ENCODE data around the gene PDGFC. TPM values are rescaled to one million over a fixed set of nuclear protein-coding genes. Genes with fewer than 3 reads are reported as not detected.

The PDGFC gene
- total and polyA plus RNA-seq, 2 donors (not counting 3 experiments of a cell fraction or from before 2014, with no cell fraction given) = 2.7 to 5.3 TPM

GRCh38 chr4:156992943-156993342 is 21.3 kb upstream of the PDGFC start:
- TF ChIP-seq EZH2 (IDR thresholded peaks at IDR 0.05; ENCODE audit: borderline replicate concordance, low read depth, low read length, severe bottlenecking) (no peak), FOS (IDR thresholded peaks at IDR 0.05; ENCODE audit: borderline replicate concordance, insufficient read depth, low read length) (no peak), GATA2 (IDR thresholded peaks at IDR 0.05; ENCODE audit: insufficient read depth, insufficient read length, low read depth, low read length) (no peak), MYC (IDR thresholded peaks at IDR 0.05; ENCODE audit: low read depth, low read length) (no peak), POLR2A (IDR thresholded peaks at IDR 0.05; ENCODE audit: low read depth, low read length) (no peak), POLR2AphosphoS5 (IDR thresholded peaks at IDR 0.05; ENCODE audit: insufficient read depth, low read depth, low read length) (no peak), MAX (IDR thresholded peaks at IDR 0.05; ENCODE audit: insufficient read depth, insufficient read length) (no peak), JUN (IDR thresholded peaks at IDR 0.05; ENCODE audit: borderline replicate concordance, insufficient read depth, insufficient read length, low read depth) (no peak), CTCF (IDR thresholded peaks at IDR 0.05; ENCODE audit: extremely low read depth in 1 of 2, insufficient read depth in 1 of 2, low read depth in 1 of 2, low read length in 2 of 2) (no peak)
- ChIA-PET CTCF (interaction anchor here (1.0 to 1.2 kb wide), 4 partner anchors 9 to 52 kb away, joined by 3 to 9 read pairs (median 3); no protein-coding TSS in a partner anchor), POLR2A (no interaction called here)
- Histone ChIP-seq H3K27me3 (ENCODE audit: control insufficient read depth in 2 of 2, insufficient read depth in 2 of 2, low read length in 2 of 2) (no peaks in the 10 kb centered on the region), H3K9me3 (replicated peaks; ENCODE audit: control insufficient read depth, insufficient read depth, low read length) (no peaks in the 10 kb centered on the region), H2AFZ (ENCODE audit: low read depth, low read length) (no peak overlapping the region), H3K27ac (ENCODE audit: insufficient read depth, low read depth, low read length) (no peak overlapping the region), H3K36me3 (ENCODE audit: control insufficient read depth in 2 of 2, extremely low read depth in 1 of 2, insufficient read depth in 2 of 2, low read length in 2 of 2) (no peaks in the 10 kb centered on the region), H3K4me1 (ENCODE audit: control insufficient read depth, extremely low read depth, insufficient read depth, low read length) (no peaks in the 10 kb centered on the region), H3K9ac (replicated peaks; ENCODE audit: extremely low read depth, insufficient read depth, low read length) (no peak overlapping the region), H3K4me3 (replicated peaks in 1 of 3; ENCODE audit: insufficient read depth in 1 of 3, low read depth in 1 of 3, low read length in 3 of 3) (no peak overlapping the region), H3K4me2 (ENCODE audit: insufficient read depth, low read length) (no peak overlapping the region), H4K20me1 (replicated peaks; ENCODE audit: control insufficient read depth, extremely low read depth, insufficient read depth, low read length) (no peaks in the 10 kb centered on the region), H3K9me1 (replicated peaks; ENCODE audit: control insufficient read depth, extremely low read depth, insufficient read depth, low read length) (no peaks in the 10 kb centered on the region), H3K79me2 (ENCODE audit: control insufficient read depth, insufficient read depth, low read length) (no peaks in the 10 kb centered on the region)
- dilution Hi-C loops (cut with MboI; ENCODE audit: extremely low pct_ligation_motif_present, low sequenced_read_pairs) (no loop called here), intact Hi-C loops (cut with micrococcal nuclease) (no loop called here)
- FAIRE-seq (no peak), DNase-seq (ENCODE audit: low read depth, low spot score) (no peak)
- BruUV-seq (replicated peaks) = no TSS peak

Measured in endothelial cell of umbilical vein (primary cell).